ENCODE measurements around the gene CHRNB2. TPM values are rescaled to one million over a fixed set of nuclear protein-coding genes. Genes with fewer than 3 reads are reported as not detected.

Gene CHRNB2
- total and polyA plus RNA-seq, 2 donors (not counting 1 experiment from before 2014, with no cell fraction given) = 0.03 TPM; not detected in 1

- peaks cover 6 to 94% of the 10 kb centered on the region in 2 experiments for H3K36me3 ChIP-seq (replicated peaks in 1 of 2; ENCODE audit: control extremely low read depth in 1 of 2, control insufficient read depth in 1 of 2, extremely low read depth in 1 of 2, insufficient read depth in 2 of 2, low read length in 1 of 2)
- ChIA-PET CTCF (interaction anchor here (0.6 to 1.7 kb wide), 2 partner anchors 17 to 30 kb away, joined by 3 to 4 read pairs; no protein-coding TSS in a partner anchor), POLR2A (interaction anchor here (0.6 to 0.7 kb wide), 2 partner anchors 81 to 474 kb away, joined by 3 to 5 read pairs; no protein-coding TSS in a partner anchor)
- DNase-seq = no peak
- peaks cover 53% of the 10 kb centered on the region for H4K20me1 ChIP-seq (ENCODE audit: control insufficient read depth, insufficient read depth, low read length, poor library complexity, severe bottlenecking)
- no CpG with 5 or more reads among the region's 5 CpGs for WGBS (ENCODE audit: insufficient coverage)
- no peak overlapping the region for H3K4me3 ChIP-seq (ENCODE audit: control extremely low read depth in 1 of 5, extremely low read depth in 1 of 5, insufficient read depth in 1 of 5, low read depth in 2 of 5, low read length in 4 of 5)
- intact Hi-C loops (cut with micrococcal nuclease) = no loop called here
- H3K27me3 ChIP-seq (replicated peaks in 1 of 4; ENCODE audit: control extremely low read depth in 1 of 4, control insufficient read depth in 3 of 4, insufficient read depth in 4 of 4, low read length in 3 of 4) = no peaks in the 10 kb centered on the region
- no peak overlapping the region for H3K27ac Mint-ChIP-seq
- no peak overlapping the region for H3K4me2 ChIP-seq (replicated peaks; ENCODE audit: low read depth, low read length, poor library complexity, severe bottlenecking)
- no peaks in the 10 kb centered on the region for H3K9me3 ChIP-seq (ENCODE audit: control extremely low read depth in 1 of 3, control insufficient read depth in 2 of 3, insufficient read depth in 1 of 3, low read length in 2 of 3)
- no peaks in the 10 kb centered on the region for H3K9me3 Mint-ChIP-seq (ENCODE audit: insufficient read depth)
- no peaks in the 10 kb centered on the region for H3K79me2 ChIP-seq (ENCODE audit: control insufficient read depth, insufficient read depth, low read length)
- no peaks in the 10 kb centered on the region for H3K4me1 ChIP-seq (ENCODE audit: control insufficient read depth in 2 of 2, insufficient read depth in 2 of 2, low read length in 2 of 2)
- no peaks in the 10 kb centered on the region for H3K27me3 Mint-ChIP-seq
- no peak overlapping the region for H2AFZ ChIP-seq (ENCODE audit: insufficient read depth, low read depth, low read length, poor library complexity, severe bottlenecking)
- no peak overlapping the region for H3K9ac ChIP-seq (ENCODE audit: low read length)
- TF ChIP-seq CTCF (IDR thresholded peaks at IDR 0.05) (no peak), EZH2 (IDR thresholded peaks at IDR 0.05; ENCODE audit: borderline replicate concordance, insufficient read depth, low read depth, low read length, poor library complexity, severe bottlenecking) (no peak)
- ATAC-seq (ENCODE audit: low read depth) = no peak
- no peaks in the 10 kb centered on the region for H3K4me1 Mint-ChIP-seq
- no peak overlapping the region for H3K4me3 Mint-ChIP-seq
- no peak overlapping the region for H3K27ac ChIP-seq (ENCODE audit: low read length in 2 of 2)
Measured at GRCh38 chr1:154590756-154591155, 23.2 kb downstream of the CHRNB2 start.

GRCh38 chr1:154591206-154591605, 23.6 kb downstream of the CHRNB2 start:
- Histone ChIP-seq H3K4me1 (ENCODE audit: control insufficient read depth in 2 of 2, insufficient read depth in 2 of 2, low read length in 2 of 2) (no peaks in the 10 kb centered on the region), H3K9ac (ENCODE audit: low read length) (no peak overlapping the region), H3K27me3 (replicated peaks in 1 of 4; ENCODE audit: control extremely low read depth in 1 of 4, control insufficient read depth in 3 of 4, insufficient read depth in 4 of 4, low read length in 3 of 4) (no peaks in the 10 kb centered on the region), H3K79me2 (ENCODE audit: control insufficient read depth, insufficient read depth, low read length) (no peaks in the 10 kb centered on the region), H4K20me1 (ENCODE audit: control insufficient read depth, insufficient read depth, low read length, poor library complexity, severe bottlenecking) (peaks cover 53% of the 10 kb centered on the region), H2AFZ (ENCODE audit: insufficient read depth, low read depth, low read length, poor library complexity, severe bottlenecking) (no peak overlapping the region), H3K27ac (ENCODE audit: low read length in 2 of 2) (no peak overlapping the region), H3K4me3 (ENCODE audit: control extremely low read depth in 1 of 5, extremely low read depth in 1 of 5, insufficient read depth in 1 of 5, low read depth in 2 of 5, low read length in 4 of 5) (no peak overlapping the region), H3K9me3 (ENCODE audit: control extremely low read depth in 1 of 3, control insufficient read depth in 2 of 3, insufficient read depth in 1 of 3, low read length in 2 of 3) (no peaks in the 10 kb centered on the region), H3K4me2 (replicated peaks; ENCODE audit: low read depth, low read length, poor library complexity, severe bottlenecking) (no peak overlapping the region), H3K36me3 (replicated peaks in 1 of 2; ENCODE audit: control extremely low read depth in 1 of 2, control insufficient read depth in 1 of 2, extremely low read depth in 1 of 2, insufficient read depth in 2 of 2, low read length in 1 of 2) (peaks cover 10 to 94% of the 10 kb centered on the region in 2 experiments)
- H3K9me3 Mint-ChIP-seq (ENCODE audit: insufficient read depth) = no peaks in the 10 kb centered on the region
- no peak overlapping the region for H3K4me3 Mint-ChIP-seq
- H3K27me3 Mint-ChIP-seq = no peaks in the 10 kb centered on the region
- DNase-seq = no peak
- H3K4me1 Mint-ChIP-seq = no peaks in the 10 kb centered on the region
- intact Hi-C loops (cut with micrococcal nuclease) = no loop called here
- ChIA-PET POLR2A (no interaction called here), CTCF (interaction anchor here (0.6 to 0.8 kb wide), 2 partner anchors 11 to 16 kb away, joined by 3 read pairs; no protein-coding TSS in a partner anchor)
- H3K27ac Mint-ChIP-seq = no peak overlapping the region
- 83% methylated on average over 3 of the region's 7 CpGs for WGBS (ENCODE audit: insufficient coverage)
- TF ChIP-seq CTCF (IDR thresholded peaks at IDR 0.05) = no peak
- TF ChIP-seq EZH2 (IDR thresholded peaks at IDR 0.05; ENCODE audit: borderline replicate concordance, insufficient read depth, low read depth, low read length, poor library complexity, severe bottlenecking) = no peak
- ATAC-seq (ENCODE audit: low read depth) = no peak

All from B cell (primary cell).